IMR-90 (cell line): Measurements from ENCODE around the gene SNX27. TPM values are rescaled to one million over a fixed set of nuclear protein-coding genes. Genes with fewer than 3 reads are reported as not detected.

Experiments
- ATAC-seq: fragments of 200-7000 bp; cut with Tn5 transposase; 2 replicates; pipeline ENCODE4 v1.9.1; 2020; ENCODE audit warnings: low read depth, mild to moderate bottlenecking, moderate library complexity
- BruUV-seq: library from RNA; stranded (reverse); fragments of 400-500 nt; replicated peaks from 2 replicates; lab custom pipeline; 2021; lab: Mats Ljungman, UMichigan
- CTCF ChIA-PET: fragments of 300-600 bp; formaldehyde crosslinking; extraction: SDS; loops from one replicate; lab custom pipeline; 2021; ENCODE audit warnings: antibody characterized with exemption; lab: Yijun Ruan, JAX
- POLR2A ChIA-PET: fragments of 300-600 bp; sonication (Branson Sonifier 250); formaldehyde crosslinking; loops from one replicate; lab custom pipeline; 2022; ENCODE audit warnings: antibody characterized with exemption; ENCODE audit not compliant: unreplicated experiment; lab: Charles Lee
- DNase-seq: peaks from one replicate; pipeline ENCODE4 v3.0.0; 2013
- H2AFZ ChIP-seq: replicated peaks from 2 replicates; pipeline ENCODE3; 2013; ENCODE audit warnings: low read length, mild to moderate bottlenecking; ENCODE audit not compliant: poor library complexity
- H2AK5ac ChIP-seq: 2 replicates; pipeline ENCODE4 v1.6.1; 2013; ENCODE audit warnings: low read depth, low read length, inconsistent platforms
- H2AK9ac ChIP-seq: replicated peaks from 2 replicates; pipeline ENCODE3; 2013; ENCODE audit warnings: mild to moderate bottlenecking, low read depth, low read length, moderate library complexity; ENCODE audit not compliant: poor library complexity
- H2BK120ac ChIP-seq: 2 replicates; pipeline ENCODE4 v1.6.1; 2013; ENCODE audit warnings: low read depth, low read length, inconsistent platforms
- H2BK15ac ChIP-seq: 3 replicates; pipeline ENCODE4 v1.6.1; 2013; ENCODE audit warnings: low read depth, low read length, inconsistent platforms
- H2BK20ac ChIP-seq: 2 replicates; pipeline ENCODE4 v1.6.1; 2013; ENCODE audit warnings: low read depth, mild to moderate bottlenecking, inconsistent platforms, low read length, moderate library complexity
- H2BK5ac ChIP-seq: 2 replicates; pipeline ENCODE4 v1.6.1; 2013; ENCODE audit warnings: mild to moderate bottlenecking, low read depth, low read length, inconsistent platforms; ENCODE audit not compliant: poor library complexity, severe bottlenecking
- H3K14ac ChIP-seq: replicated peaks from 2 replicates; pipeline ENCODE4 v1.6.1; 2013; ENCODE audit warnings: low read depth, low read length, inconsistent platforms
- H3K18ac ChIP-seq: 2 replicates; pipeline ENCODE4 v1.6.1; 2013; ENCODE audit warnings: low read depth, low read length, control low read depth
- H3K23ac ChIP-seq: 2 replicates; pipeline ENCODE4 v1.6.1; 2013; ENCODE audit warnings: low read depth, low read length, inconsistent platforms
- H3K27ac ChIP-seq: 2 replicates; pipeline ENCODE4 v1.5.1; 2013; ENCODE audit warnings: mild to moderate bottlenecking, control low read depth, low read length; ENCODE audit not compliant: insufficient read depth
- H3K27me3 ChIP-seq: 2 replicates; pipeline ENCODE4 v1.6.1; 2013; ENCODE audit warnings: low read length; ENCODE audit not compliant: control insufficient read depth, insufficient read depth
- H3K36me3 ChIP-seq: 2 replicates; pipeline ENCODE4 v1.6.1; 2013; ENCODE audit warnings: low read length, mixed read lengths; ENCODE audit not compliant: control insufficient read depth, insufficient read depth
- H3K4ac ChIP-seq: 2 replicates; pipeline ENCODE4 v1.6.1; 2013; ENCODE audit warnings: low read depth, low read length, inconsistent platforms
- H3K4me1 ChIP-seq: 2 replicates; pipeline ENCODE4 v1.6.1; 2013; ENCODE audit warnings: low read length, mixed read lengths; ENCODE audit not compliant: control insufficient read depth, insufficient read depth
- H3K4me2 ChIP-seq: 2 replicates; pipeline ENCODE4 v1.6.1; 2013; ENCODE audit warnings: low read depth, mild to moderate bottlenecking, control low read depth, low read length, moderate library complexity
- H3K4me3 ChIP-seq: 2 replicates; pipeline ENCODE4 v1.5.1; 2013; ENCODE audit warnings: low read depth, mild to moderate bottlenecking, control low read depth, low read length, moderate library complexity; ENCODE audit not compliant: insufficient read depth
- H3K56ac ChIP-seq: 2 replicates; pipeline ENCODE4 v1.6.1; 2013; ENCODE audit warnings: low read length, inconsistent platforms; ENCODE audit not compliant: insufficient read depth; ENCODE audit errors: extremely low read depth
- H3K79me1 ChIP-seq, 2 experiments: 2 replicates each; pipeline ENCODE4 v1.6.1; 2013; ENCODE audit warnings: low read length in 2 of 2, inconsistent platforms in 1 of 2, low read depth in 1 of 2
- H3K9ac ChIP-seq: 2 replicates; pipeline ENCODE4 v1.6.1; 2013; ENCODE audit warnings: low read depth, low read length, control low read depth
- H3K9me1 ChIP-seq: 2 replicates; pipeline ENCODE4 v1.6.1; 2013; ENCODE audit warnings: low read length, inconsistent platforms; ENCODE audit not compliant: insufficient read depth
- H3K9me3 ChIP-seq: 2 replicates; pipeline ENCODE4 v1.6.1; 2013; ENCODE audit warnings: low read length; ENCODE audit not compliant: control insufficient read depth, insufficient read depth
- H4K20me1 ChIP-seq: 2 replicates; pipeline ENCODE4 v1.6.1; 2013; ENCODE audit warnings: low read length, inconsistent platforms; ENCODE audit not compliant: insufficient read depth
- H4K5ac ChIP-seq: 2 replicates; pipeline ENCODE4 v1.6.1; 2013; ENCODE audit warnings: mild to moderate bottlenecking, low read depth, low read length, control low read depth
- H4K8ac ChIP-seq, 2 experiments: 2 replicates each; pipeline ENCODE4 v1.6.1; 2013; ENCODE audit warnings: low read depth in 2 of 2, low read length in 2 of 2, control low read depth in 1 of 2, inconsistent platforms in 1 of 2
- H4K91ac ChIP-seq: 2 replicates; pipeline ENCODE4 v1.6.1; 2013; ENCODE audit warnings: low read depth, low read length, inconsistent platforms; ENCODE audit not compliant: insufficient read depth
- BHLHE40 ChIP-seq: fragments of 150-350 bp; IDR thresholded peaks from 2 replicates; pipeline ENCODE4 v1.6.1; 2016; ENCODE audit warnings: mild to moderate bottlenecking, low read depth, low read length
- ELK1 ChIP-seq: fragments of 150-350 bp; IDR thresholded peaks from 2 replicates; pipeline ENCODE4 v1.6.1; 2016; ENCODE audit warnings: low read depth, mild to moderate bottlenecking, low read length, moderate library complexity, borderline replicate concordance
- MAFK ChIP-seq: IDR thresholded peaks from 2 replicates; pipeline ENCODE4 v1.6.1; 2012; ENCODE audit warnings: low read depth, low read length, improper control_type of control experiment
- POLR2A ChIP-seq: IDR thresholded peaks from 2 replicates; pipeline ENCODE4 v1.6.1; 2012; ENCODE audit warnings: mild to moderate bottlenecking, low read depth, low read length
- RFX5 ChIP-seq: IDR thresholded peaks from 2 replicates; pipeline ENCODE4 v1.8.0; 2012; ENCODE audit warnings: low read depth, mild to moderate bottlenecking, low read length, moderate library complexity
- USF2 ChIP-seq: fragments of 150-350 bp; IDR thresholded peaks from 2 replicates; pipeline ENCODE4 v1.6.1; 2017; ENCODE audit warnings: mild to moderate bottlenecking, antibody characterized with exemption, low read length, low read depth
- WGBS, 2 experiments: methylation state at CpG; one replicate each; pipeline versions ENCODE4 v1.1.5 to v1.1.7; 2013; ENCODE audit warnings: missing lambda C conversion rate in 2 of 2; ENCODE audit not compliant: insufficient read length in 1 of 2; ENCODE audit errors: extremely low coverage in 2 of 2; 5-methylcytosine and 5-hydroxymethylcytosine counted together
- dilution Hi-C: fragments of 300-500 bp; cut with HindIII; formaldehyde crosslinking; loops from one replicate; pipeline ENCODE4 v1.14.3; 2018; ENCODE audit warnings: low sequenced_read_pairs; ENCODE audit not compliant: unreplicated experiment
- in situ Hi-C: fragments of 300-500 bp; cut with MboI; formaldehyde crosslinking; loops from 3 replicates; pipeline ENCODE4 v1.14.3; 2019; ENCODE audit warnings: low sequenced_read_pairs, inconsistent platforms, mixed read lengths
- intact Hi-C: fragments of 100-400 bp; cut with micrococcal nuclease; formaldehyde crosslinking; loops from 2 replicates; pipeline ENCODE4 v1.10.0; 2022
- polyA plus RNA-seq, 3 experiments: library from polyadenylated mRNA; depleted of rRNA; stranded (reverse); fragments of >200 nt; gene quantifications; 2 replicates each; pipeline ENCODE4 v1.2.3, GENCODE V29; 2012; ENCODE audit warnings: low replicate concordance in 1 of 3
- total RNA-seq: library from RNA; depleted of rRNA; stranded (reverse); fragments of >200 nt; gene quantifications from 2 replicates; pipeline ENCODE4 v1.2.3, GENCODE V29; 2012

Gene SNX27
- total and polyA plus RNA-seq, 2 of the 4 experiments (the other 2 are of a cell fraction): 12.3 to 25.6 TPM

- DNase-seq (no peak), ATAC-seq (no peak)
- no peak overlapping the region for H4K5ac ChIP-seq
- TF ChIP-seq ELK1: no peak
- TF ChIP-seq MAFK: no peak
- no peak for TF ChIP-seq BHLHE40
- no peak for TF ChIP-seq POLR2A
- TF ChIP-seq USF2: no peak
- no peak for TF ChIP-seq RFX5
- H4K91ac ChIP-seq: no peak overlapping the region
- no peak overlapping the region for H3K27ac ChIP-seq
- peaks cover 4% of the 10 kb centered on the region; the same call in 1 of the 2 replicates for H3K4me1 ChIP-seq
- intact Hi-C loops: no loop called here
- no peak overlapping the region for H2BK20ac ChIP-seq
- no peaks in the 10 kb centered on the region for H4K20me1 ChIP-seq
- no peaks in the 10 kb centered on the region for H3K36me3 ChIP-seq
- H3K4ac ChIP-seq: no peak overlapping the region
- no peak overlapping the region for H2BK5ac ChIP-seq
- no peak overlapping the region for H3K4me3 ChIP-seq
- in situ Hi-C loops: no loop called here
- H3K56ac ChIP-seq: no peak overlapping the region
- no peak overlapping the region for H2AFZ ChIP-seq
- POLR2A ChIA-PET: no interaction called here
- H2BK15ac ChIP-seq: no peak overlapping the region
- no TSS peak for BruUV-seq
- H3K18ac ChIP-seq: no peak overlapping the region
- no peak overlapping the region for H3K14ac ChIP-seq
- CTCF ChIA-PET: interaction anchor here (0.7 to 0.9 kb wide), 2 partner anchors 11 to 31 kb away, joined by 3 to 4 read pairs; no protein-coding TSS in a partner anchor
- H3K4me2 ChIP-seq: no peak overlapping the region
- H4K8ac ChIP-seq: no peak overlapping the region
- H3K9me1 ChIP-seq: no peaks in the 10 kb centered on the region
- H3K79me1 ChIP-seq: no peaks in the 10 kb centered on the region
- H2AK9ac ChIP-seq: no peak overlapping the region
- no peak overlapping the region for H3K23ac ChIP-seq
- WGBS, 2 experiments: no CpG with 5 or more reads among the region's 3 CpGs
- dilution Hi-C loops: no loop called here
- no peak overlapping the region for H2BK120ac ChIP-seq
- no peak overlapping the region for H3K9ac ChIP-seq
- H3K9me3 ChIP-seq: no peaks in the 10 kb centered on the region
- no peak overlapping the region for H2AK5ac ChIP-seq
- H3K27me3 ChIP-seq: peaks cover 52% of the 10 kb centered on the region
These were observed 112.0 kb downstream of the SNX27 start for GRCh38 chr1:151723726-151724370.
